NB4 (cell line): ENCODE data around the gene CIDEC.
"Not testable (repeated sequence)": the region's sequence is repeated elsewhere in the genome, so short reads cannot be mapped to it uniquely, and the experiment has no call there.

Experiments used
- DNase-seq: peaks from one replicate; pipeline ENCODE4 v3.0.0; 2010; ENCODE audit warnings: low read depth
- H3K4me3 ChIP-seq: one replicate; pipeline ENCODE4 v1.5.1; 2011; ENCODE audit warnings: mild to moderate bottlenecking, low read depth, low read length, moderate library complexity
- CTCF ChIP-seq: IDR thresholded peaks from one replicate; pipeline ENCODE4 v1.5.1; 2012; ENCODE audit warnings: low read depth, low read length
- MAX ChIP-seq: IDR thresholded peaks from 2 replicates; pipeline ENCODE4 v1.6.1; 2011; ENCODE audit warnings: low read depth, low read length
- MYC ChIP-seq: IDR thresholded peaks from 2 replicates; pipeline ENCODE4 v1.6.1; 2011; ENCODE audit warnings: low read depth, low read length
- POLR2A ChIP-seq: IDR thresholded peaks from 2 replicates; pipeline ENCODE4 v1.6.1; 2011; ENCODE audit warnings: mild to moderate bottlenecking; ENCODE audit not compliant: insufficient read length; ENCODE audit errors: extremely low read depth

The CIDEC gene

GRCh38 chr3:9883706-9884554, 3.9 kb upstream of the CIDEC start:
- TF ChIP-seq MAX (no peak), MYC (no peak), POLR2A (no peak), CTCF (no peak)
- H3K4me3 ChIP-seq: no peak overlapping the region
- no peak for DNase-seq

GRCh38 chr3:9881441-9881840, 1.4 kb upstream of the CIDEC start:
- TF ChIP-seq CTCF: no peak
- TF ChIP-seq MYC: no peak
- no peak for TF ChIP-seq POLR2A
- no peak overlapping the region for H3K4me3 ChIP-seq
- DNase-seq: no peak

GRCh38 chr3:9878700-9879099, 1.4 kb downstream of the CIDEC start:
- no peak for DNase-seq
- H3K4me3 ChIP-seq: no peak overlapping the region
- TF ChIP-seq MAX (no peak), CTCF (no peak), MYC (no peak), POLR2A (no peak)

- no peak for DNase-seq
- TF ChIP-seq MAX (no peak), CTCF (no peak), POLR2A (no peak), MYC (no peak)
- H3K4me3 ChIP-seq: no peak overlapping the region
Observed at GRCh38 chr3:9876991-9877390, 3.1 kb downstream of the CIDEC start.

- not testable (repeated sequence) for DNase-seq, H3K4me3 ChIP-seq
Observed at GRCh38 chr3:9876255-9876654, 3.8 kb downstream of the CIDEC start.

GRCh38 chr3:9875448-9875847, 4.6 kb downstream of the CIDEC start:
- no peak for DNase-seq
- no peak for TF ChIP-seq CTCF
- no peak for TF ChIP-seq MAX
- no peak for TF ChIP-seq POLR2A
- no peak for TF ChIP-seq MYC
- H3K4me3 ChIP-seq: no peak overlapping the region

GRCh38 chr3:9872067-9872466, 8.0 kb downstream of the CIDEC start:
- not testable (repeated sequence) for DNase-seq, H3K4me3 ChIP-seq
